Measurements from ENCODE around the gene ETNK2.

ETNK2 gene

DNA sequence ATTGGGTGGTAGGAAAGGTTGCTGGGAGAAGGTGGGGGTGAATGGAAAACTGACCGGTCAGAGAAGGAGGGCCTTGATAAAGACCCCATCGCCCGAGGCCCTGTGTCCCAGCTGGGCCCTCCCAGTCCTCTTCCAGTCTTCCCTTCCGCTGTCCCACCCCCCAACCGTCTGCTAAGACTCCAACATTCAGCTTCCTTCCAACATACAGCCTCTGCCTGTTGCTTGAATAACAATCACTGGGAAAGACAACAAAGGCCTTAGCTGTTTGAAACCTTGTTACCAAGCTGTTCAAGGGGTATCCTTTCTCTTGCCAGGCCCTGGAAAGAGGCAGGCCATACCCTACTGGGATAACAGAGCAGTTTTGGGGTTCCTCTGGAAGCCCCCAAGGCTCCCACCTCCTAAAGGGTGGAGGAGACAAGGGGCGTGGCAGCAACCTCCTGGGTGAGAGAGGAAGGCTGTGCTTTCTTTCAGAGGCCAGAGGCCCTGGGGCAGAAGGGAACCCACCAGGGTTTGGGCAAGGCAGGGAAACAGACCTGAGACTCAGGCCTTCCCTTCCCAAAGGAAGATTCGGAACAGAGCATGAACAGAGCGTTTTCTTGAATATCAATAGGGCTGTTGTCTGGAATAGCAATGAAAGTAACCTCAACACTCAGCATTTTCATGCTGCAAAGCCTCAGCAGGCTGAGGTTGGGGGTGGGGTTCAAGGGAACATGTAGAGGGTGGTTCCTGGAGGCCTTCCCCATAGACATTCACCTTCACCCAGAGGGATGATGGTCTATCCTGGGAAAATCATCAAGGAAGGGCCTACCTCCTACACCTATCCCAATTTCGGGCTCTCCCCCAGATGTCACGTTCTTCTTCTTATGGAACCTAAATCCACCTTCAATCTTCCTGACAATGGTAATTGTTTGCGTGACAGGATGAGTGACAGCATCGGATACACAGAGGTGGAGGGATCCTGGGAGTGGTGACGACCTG is 4.1 kb downstream of the ETNK2 start:
- no peak for DNase-seq (ENCODE audit: low spot score)

DNA sequence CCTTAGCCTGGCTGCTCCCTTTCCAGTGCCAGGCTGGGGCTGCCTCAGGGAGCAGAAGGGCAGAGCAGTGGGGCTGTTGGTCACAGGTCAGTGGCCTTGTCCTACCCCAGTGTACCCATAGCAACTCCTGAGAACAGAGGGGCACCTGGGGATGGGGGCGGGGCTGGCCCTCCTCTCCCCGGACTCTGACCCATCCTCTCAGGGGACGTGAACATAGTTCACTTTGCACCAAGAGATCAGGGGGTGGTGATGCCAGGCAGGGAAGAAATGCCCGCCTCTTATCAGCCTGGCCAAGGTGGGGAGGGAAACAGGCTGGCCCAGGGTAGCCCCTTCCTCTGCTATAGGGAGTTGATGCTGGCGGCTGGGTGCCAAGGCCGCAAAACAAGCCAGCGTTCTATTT is 4.9 kb downstream of the ETNK2 start:
- DNase-seq (ENCODE audit: low spot score), result no peak

DNA sequence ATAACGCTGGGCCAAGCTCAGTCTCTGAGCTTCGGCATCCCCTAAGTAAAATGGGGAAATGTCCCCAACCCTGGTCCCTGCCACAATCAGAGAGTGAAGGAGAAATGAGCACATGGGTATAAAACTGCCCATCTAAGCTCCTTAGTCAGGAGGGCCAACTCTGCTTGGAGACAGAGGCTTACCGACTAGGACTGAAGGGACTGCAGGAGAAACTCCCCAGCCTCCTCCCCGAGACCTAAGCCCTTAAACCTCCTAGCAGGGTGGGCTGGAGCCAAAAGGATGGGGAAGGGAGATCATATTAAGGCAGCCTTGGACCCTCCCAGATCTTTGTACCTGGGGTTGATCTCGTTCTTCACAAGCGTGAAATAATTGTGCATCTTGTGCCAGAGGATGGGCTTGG is 5.5 kb downstream of the ETNK2 start:
- no peak for DNase-seq (ENCODE audit: low spot score)

DNA sequence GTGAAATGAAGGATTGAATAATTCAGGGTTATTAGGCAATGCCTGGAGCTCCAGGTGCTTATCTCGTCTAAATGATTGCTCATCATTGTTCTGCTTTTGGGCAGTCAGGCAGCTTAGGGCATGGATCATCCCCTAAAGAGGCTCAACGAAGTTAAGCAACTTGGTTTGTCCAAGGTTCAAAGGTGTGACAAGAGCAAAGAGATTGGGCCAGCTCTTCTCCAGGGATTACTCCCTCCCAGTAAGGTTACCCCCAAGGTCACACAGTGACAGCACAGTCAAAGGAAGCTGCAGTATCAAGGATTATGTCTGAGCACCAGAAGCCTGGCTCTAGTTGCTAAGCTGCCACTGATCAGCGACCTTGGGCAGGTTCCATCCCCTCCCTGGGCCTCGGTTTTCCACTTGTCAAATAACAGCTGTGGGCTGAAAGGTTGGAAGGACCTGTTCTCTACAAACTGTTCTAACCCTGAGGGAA is 6.8 kb downstream of the ETNK2 start:
- DNase-seq (ENCODE audit: low spot score), result no peak

DNA sequence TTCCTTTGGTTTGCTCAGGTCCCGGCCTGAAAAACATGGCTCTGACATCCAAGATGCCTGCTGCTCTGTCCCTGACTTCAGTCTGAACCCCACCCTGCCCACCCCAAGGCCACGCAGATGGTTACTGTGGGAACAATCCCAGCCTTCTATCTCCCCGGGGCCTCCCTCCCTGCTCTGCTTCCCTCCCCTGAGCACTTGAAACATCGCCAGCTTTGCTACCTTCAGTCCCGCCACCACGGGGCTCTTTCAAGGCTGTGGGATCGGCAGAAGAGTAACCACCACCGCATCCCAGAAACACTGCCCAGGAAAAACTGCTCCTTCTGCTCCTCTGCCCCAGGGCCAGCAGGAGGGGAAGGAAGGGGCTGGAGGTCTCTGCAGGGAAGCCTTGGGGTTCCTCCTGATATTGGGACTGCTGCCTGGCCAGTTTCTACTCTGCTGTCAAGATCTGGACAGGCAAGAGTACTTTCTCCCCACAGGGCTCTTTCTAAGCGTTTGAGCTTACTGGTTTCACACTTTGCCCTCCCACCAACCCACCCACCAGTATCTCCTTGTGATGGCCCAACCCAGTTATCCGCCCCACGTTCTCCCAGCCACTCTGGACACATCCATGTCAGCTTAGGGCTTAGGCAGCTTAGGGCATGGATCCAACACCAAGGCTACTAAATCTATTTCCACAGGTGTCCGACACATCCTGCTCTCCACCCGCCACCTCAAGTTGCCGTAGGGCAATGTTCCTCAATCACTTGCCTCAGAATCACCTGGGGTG is 8.4 kb downstream of the ETNK2 start:
- DNase-seq (ENCODE audit: low spot score), result no peak

DNA sequence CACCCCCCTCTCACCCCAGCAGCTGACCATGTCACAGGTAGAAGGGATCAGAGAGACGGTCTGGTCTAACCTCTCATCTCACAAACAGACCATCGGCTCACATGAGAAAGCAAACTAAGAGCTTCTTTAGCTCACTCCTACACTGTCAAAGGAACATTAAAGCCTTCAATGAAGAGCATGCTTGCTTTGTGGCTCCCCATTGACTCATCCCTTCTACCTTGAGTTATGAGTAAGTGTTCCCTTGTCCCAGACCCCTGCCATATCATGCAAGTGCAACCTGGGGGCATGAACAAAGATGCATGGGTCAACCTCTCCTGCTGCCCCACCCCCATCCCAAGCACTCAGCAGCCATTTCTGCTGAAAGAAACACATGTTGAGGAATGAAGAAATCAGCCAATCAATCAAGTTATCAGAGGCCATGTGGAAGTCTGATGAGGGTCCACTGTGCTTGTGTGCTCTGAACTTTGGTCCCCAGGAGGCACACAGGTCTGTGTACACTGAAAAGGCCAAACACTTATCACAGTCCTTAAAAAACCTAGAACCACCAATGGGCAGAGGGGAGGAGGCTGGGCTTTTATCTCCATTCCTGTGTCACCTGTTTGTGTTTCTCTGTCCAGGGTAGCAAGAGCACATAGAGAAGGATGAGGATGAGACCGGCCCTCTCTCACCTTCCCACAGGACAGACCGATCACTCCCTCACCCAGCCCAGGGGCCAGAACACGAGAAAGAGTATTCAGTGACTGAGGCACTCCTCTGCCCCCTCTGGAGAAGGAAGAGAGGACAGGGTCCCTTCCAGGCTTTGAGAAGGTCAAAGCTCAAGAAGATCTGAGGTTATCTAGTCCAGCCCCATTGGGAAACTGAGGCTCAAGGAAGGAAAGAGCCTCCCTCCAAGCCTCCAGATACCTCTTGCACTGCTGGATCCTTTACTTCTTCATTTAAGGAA is 9.5 kb downstream of the ETNK2 start:
- no peak for DNase-seq (ENCODE audit: low spot score)

DNA sequence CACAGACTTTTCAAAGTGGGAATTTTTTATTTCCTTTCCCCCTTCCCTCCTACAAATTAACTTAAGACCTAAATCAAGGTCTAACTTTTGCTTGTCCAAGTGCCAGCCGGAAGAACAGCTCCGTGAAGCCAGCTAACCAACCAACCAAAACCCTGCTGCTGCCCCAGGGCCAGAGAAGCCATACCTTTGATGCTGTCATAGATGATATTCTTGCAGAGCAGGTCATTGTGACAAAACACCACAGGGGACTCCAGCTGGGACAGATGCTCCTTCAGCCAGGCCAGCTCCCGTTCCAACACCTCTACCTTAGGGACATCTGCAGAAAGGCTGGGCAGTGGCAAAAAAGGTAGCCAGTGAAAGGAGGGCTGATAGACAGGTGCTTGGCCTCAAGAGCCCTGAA is 10.7 kb downstream of the ETNK2 start:
- DNase-seq (ENCODE audit: low spot score), result no peak

DNA sequence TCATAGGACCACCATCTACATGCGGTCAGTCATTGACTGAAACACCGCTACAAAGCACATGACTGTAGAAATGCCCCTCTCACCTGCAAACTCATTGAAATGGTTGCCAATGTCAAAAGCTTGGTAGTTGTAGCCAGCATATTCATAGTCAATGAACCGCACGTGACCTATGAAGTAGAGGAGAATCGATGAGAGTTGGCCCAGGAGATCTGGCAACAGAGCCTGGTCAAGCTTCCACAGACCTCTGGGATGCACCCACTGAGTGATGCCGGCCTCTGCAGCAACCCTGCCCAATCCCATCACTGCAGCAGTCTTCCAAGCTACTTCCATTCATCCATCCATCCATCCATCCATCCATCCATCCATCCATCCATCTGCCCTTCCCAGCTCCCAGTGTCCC is 11.9 kb downstream of the ETNK2 start:
- no peak for DNase-seq (ENCODE audit: low spot score)

DNA sequence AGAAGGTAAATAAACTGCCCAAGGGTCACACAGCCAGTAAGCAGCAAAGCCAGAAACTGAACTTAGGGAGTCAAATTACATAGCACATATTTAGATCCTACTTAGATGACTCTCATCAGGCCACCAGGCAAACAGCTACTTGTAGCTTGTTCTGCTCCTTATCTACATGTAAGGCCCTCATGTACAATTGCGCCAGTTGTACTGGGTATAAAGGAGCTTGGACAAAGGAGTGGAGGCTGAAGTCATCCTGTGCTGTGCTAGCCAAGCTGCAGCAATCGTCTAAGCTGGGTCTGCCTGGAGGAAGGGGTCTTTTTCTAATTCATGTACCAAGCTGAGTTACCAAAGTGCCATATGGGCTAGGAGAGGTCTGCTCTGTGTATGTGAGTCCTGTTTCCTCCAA is 12.8 kb downstream of the ETNK2 start:
- DNase-seq (ENCODE audit: low spot score), result no peak

DNA sequence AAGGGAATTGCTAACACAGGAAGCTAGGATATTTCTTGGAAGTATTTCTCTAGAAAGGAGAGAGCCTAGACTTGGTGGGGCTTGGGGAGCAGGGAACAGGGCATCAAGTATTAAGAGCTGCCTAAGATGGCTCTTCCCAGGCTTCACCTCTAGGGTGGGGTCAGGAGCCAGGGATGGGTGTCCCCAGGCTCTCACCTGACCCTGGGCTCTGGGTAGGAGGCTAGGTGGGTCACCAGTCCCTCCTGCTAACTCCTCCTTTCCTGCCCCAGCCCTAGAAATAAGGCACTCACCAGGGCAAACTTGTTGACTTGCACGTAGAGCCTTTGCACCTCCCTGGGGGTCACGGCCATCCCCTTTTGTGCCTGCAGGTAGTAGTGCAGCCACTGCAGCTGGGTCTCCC is 15.0 kb downstream of the ETNK2 start:
- no peak for DNase-seq (ENCODE audit: low spot score)

DNA sequence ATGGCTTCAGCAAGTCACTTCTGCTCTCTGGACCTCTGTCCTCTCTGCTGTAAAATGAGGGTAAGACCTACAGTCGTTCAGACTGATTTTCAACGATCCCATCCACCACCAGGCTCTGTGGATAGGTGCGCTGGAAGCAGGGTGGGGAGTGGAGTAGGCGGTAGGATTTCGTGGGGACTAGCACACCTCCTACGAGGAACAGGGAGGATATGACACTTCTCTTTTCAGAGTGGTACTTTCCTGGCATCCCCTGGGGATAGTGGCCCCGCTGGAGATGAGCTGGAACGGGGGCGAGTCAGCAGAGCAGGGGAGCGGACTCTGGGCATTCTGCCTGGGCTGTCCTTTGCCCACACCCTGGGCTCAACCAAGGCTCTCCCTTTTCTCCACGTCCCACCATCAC is 17.7 kb downstream of the ETNK2 start:
- DNase-seq (ENCODE audit: low spot score), result no peak

DNA sequence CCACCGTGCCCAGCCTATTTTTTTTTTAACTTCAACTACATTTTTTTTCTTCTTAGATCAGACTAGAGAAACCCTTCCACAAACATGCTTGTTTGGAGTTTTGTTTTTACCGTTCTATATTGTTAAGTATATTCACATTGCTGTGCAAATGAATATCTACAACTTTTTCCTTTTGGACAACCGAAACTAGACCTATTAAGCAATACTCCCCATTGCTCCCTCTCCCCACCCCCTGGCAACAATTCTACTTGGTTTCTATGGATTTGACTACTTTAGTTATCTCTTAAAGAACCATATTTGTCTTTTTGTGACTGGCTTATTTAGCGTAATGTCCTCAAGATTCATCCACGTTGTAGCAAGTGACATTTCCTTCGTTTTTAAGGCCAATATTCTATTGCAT is 19.1 kb downstream of the ETNK2 start:
- no peak for DNase-seq (ENCODE audit: low spot score)

DNA sequence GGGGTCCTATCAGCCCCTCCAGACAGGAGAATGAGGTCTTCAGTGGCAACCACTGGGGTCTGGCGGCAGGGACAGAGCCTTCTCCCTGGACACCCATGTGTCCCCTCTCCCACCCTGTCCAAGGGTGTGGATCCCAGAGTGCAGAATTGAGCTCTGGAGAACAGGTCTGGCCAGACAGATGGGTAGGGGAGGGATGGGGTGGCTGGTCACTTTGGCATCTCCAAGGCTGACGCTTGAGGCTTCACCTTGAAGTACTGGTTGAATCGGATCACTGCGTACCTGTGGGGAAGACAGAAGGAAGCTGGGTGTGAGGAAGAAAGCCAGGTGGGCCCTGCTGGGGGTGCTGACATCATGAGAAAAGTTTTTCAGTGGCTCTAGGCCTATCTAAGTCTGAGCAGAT is 19.9 kb downstream of the ETNK2 start:
- DNase-seq (ENCODE audit: low spot score), result no peak

DNA sequence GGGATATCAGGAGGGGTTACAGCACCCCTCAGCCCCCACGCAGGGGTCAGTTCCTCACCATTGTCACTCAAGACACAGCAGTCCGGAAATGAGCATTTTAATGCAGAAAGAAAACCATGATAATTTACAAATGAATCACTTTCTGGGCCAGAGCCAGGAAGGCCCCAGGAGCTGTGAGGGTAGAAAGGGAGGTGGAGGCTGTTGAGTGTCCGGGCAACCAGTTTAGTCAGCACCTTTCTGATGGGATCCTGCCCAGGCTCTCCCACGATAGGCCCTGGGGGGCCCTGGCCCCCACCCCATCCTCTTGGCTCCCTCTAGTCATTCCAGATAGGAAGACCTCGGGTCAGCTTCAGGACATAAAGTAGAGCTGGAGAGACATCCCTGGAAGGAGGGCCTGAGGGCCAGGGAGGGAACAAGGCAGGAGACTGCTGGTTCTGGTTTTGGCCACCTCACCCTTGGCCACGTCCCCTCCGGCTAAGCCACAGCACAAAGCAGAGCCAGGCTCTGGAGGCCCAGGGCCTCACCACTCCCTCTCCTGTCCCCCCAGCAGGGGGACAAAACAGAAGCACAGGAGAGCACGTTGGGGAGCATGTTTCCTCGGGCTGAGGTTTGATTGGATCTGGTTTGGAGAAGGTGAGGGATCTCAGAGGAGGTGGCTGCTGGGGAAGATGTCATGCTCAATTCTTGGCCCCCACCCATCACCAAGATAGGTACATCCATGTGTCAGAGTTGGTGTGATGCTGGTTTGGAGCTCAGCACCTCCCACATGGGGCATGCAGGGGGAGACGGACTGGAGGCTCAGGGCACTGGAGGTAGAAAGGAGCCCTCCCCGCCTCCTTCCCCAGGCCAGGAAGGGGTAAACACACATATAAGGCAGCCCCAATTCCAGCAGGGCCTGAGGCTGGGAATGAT is 20.6 kb downstream of the ETNK2 start:
- no peak for DNase-seq (ENCODE audit: low spot score)

DNA sequence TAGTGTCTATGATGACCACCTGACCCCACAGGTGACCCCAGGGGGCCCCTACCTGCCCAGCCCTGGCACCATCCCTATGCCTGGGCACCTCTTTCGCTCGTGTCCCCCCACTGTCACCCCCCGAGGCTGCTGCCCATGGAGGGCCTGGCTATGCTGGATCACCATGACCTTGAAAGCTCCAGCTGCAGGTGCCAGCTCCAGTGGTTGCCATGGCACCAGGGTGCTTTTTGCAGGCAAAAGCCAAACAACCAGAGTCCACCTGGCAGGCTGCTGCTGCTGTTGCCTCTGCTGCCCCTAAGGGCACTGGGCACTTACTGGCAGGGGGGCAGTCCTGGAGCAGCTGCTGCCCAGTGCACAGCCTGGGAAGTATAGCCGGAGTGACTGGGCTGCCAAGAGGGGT is 21.7 kb downstream of the ETNK2 start:
- no peak for DNase-seq (ENCODE audit: low spot score)

DNA sequence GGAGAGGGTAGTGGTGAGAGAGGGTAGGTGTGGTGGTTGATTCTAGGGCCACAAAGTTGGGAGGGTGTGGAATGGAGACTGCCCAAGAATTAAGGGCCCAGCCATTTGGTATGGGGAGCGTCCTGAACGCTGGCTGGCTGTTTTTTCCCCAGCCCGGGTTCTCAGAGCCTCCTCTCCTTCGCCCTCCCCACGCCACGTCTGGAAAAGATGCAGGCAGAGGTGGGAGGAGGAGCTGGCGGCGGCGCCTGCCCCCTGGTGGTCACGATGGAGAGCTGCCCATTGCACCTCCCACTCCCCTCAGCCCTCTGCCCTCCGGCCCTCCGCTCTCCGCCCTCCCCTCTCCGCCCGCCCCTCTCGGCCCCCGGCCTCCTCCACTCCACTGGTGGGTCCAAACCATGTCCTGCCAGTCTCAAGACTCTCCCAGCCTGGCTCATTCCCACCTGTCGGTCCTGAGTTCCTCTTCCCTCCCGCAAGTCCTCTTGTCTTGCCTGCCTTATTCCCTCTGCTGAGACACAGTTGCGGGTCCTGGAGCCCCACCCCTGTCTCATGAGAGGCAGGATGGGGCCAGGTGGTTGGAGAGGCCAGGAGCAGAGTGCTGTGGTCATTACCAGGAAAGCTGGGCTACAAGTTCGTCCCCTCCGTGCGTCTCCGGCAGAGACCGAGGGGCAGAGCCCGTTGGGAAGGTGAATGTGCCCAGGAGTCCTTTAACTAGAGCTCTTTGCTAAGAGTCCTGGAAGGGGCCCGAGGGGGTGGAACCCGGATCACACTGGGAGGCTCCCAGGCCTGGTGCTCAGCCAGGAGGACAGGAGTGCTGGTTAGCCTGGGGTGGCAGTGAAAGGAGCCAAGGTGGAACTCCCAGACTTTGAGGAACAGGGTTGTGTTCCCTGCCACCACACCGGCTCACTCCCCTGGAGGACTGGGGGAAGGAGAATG is 22.6 kb downstream of the ETNK2 start:
- peak; percentile 63 for DNase-seq (ENCODE audit: low spot score)

DNA sequence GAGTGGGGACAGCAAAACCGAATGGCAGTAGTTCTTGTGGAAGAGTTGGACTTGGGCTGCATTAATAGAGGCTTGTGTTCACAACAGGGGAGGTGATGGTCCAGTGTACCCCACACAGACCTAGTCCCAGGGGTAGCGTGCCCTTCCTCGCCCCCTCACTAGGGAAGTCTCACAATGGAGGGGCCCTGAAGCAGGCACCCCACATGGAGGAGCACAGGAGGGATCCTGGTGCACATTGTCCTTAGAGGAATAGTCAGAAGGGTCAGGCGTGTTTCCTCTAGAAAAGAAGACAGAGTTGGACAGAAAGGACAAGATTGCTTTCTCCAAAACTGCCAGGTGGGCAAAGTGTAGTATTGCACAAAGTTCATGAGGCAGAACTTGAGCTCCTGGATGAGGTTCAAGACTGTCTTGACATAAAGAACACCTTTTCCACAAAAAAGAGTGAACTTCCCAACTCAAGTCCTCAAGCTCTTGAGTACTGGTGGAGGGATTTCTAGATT is 23.3 kb downstream of the ETNK2 start:
- DNase-seq (ENCODE audit: low spot score), result no peak

DNA sequence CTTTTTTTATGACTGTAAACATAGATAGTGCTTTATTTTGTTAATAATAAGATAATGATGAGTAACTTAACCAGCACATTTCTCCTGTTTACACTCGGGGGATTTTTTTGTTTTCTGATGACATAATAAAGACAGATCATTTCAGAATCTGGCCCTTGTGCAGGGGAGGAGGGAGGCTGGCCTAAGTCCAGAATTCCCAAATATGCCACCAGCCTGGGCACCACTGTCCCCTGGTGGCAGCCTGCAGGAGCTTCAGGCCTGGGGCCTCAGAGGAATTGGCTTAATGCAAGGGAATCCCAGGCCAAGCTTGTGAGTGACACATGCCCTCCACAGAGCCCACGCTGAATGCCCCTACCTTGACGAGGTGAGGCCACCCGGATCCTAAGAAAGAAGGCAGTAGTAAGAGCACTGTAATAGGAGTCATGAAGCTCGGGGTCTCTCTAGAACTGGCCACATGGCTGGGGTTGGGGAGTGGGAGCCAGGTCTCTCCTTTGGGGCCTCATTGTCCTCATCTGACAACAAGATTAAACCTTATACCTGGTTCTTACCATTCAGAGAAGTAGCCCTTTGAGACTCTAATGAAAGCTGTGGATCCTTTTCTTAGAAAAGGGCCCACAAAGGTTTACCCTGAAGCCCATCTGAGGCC is 24.1 kb downstream of the ETNK2 start:
- DNase-seq (ENCODE audit: low spot score), result no peak

DNA sequence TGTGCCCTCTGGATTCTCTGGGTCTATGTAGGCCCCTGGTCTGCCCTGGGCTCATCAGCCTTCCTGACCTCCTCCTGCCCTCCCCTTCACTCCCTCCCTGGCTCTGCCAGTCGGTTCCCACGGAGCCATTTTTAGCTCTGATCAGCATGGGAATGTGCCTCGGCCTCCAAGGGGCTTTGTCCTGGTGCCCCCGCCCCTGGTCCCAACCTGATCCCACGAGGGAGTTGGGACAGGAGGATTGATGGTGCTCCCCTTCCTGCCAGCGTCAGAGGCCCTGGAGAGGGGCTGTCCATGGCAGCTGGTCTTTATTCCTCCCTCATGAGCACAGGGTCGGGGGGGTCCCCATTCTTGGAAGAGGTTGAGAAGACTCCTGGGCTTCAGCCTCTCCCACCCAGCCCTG is 24.9 kb downstream of the ETNK2 start:
- DNase-seq (ENCODE audit: low spot score), result no peak
